HCT116 (cell line): ENCODE data around the gene IL21R. TPM values are rescaled to one million over a fixed set of nuclear protein-coding genes. Genes with fewer than 3 reads are reported as not detected.

Experiments
- ATAC-seq: fragments of 200-7000 bp; cut with Tn5 transposase; 2 replicates; pipeline ENCODE4 v1.9.1; 2020; ENCODE audit warnings: mild to moderate bottlenecking, moderate library complexity
- BruUV-seq: library from RNA; stranded (reverse); fragments of 400-500 nt; replicated peaks from 2 replicates; lab custom pipeline; 2021; lab: Mats Ljungman, UMichigan
- CTCF ChIA-PET: fragments of 300-600 bp; sonication (Branson Sonifier 250); formaldehyde crosslinking; loops from one replicate; lab custom pipeline; 2021; ENCODE audit warnings: antibody characterized with exemption; lab: Charles Lee
- POLR2A ChIA-PET: fragments of 300-600, 350-600 bp; sonication (Branson Sonifier 250); formaldehyde crosslinking; loops from one replicate; lab custom pipeline; 2021; ENCODE audit warnings: antibody characterized with exemption; lab: Charles Lee
- RAD21 ChIA-PET, 2 experiments: fragments of 300-600 bp; sonication (Branson Sonifier 250); formaldehyde crosslinking; loops; one replicate each; lab custom pipeline; 2023; ENCODE audit warnings: low total read pairs in 2 of 2; ENCODE audit not compliant: uncharacterized antibody in 2 of 2, unreplicated experiment in 2 of 2, low non-redundant PET in 1 of 2; lab: Charles Lee
- DNase-seq: peaks from one replicate; pipeline ENCODE4 v3.0.0-alpha.2; 2010; ENCODE audit warnings: low read depth, low spot score
- H2AFZ ChIP-seq: fragments of 200-600 bp; shearing (Covaris generic), sonication (generic); 2 replicates; pipeline ENCODE4 v1.6.1; 2017; ENCODE audit warnings: low read depth, mixed run types, mixed read lengths, antibody characterized with exemption, low read length; ENCODE audit not compliant: poor library complexity, severe bottlenecking
- H3K27ac ChIP-seq: 2 replicates; pipeline ENCODE4 v1.5.1; 2012; ENCODE audit warnings: low read depth, low read length
- H3K27me3 ChIP-seq: fragments of 200-600 bp; sonication (generic); 2 replicates; pipeline ENCODE4 v1.6.1; 2016; ENCODE audit warnings: mixed run types, low read length, mixed read lengths; ENCODE audit not compliant: insufficient read depth
- H3K36me3 ChIP-seq, 2 experiments: fragments of 200-500 bp in 1 of 2; fragments of 200-600 bp in 1 of 2; sonication (Bioruptor generic) in 1 of 2; sonication (generic) in 1 of 2; 2 replicates each; pipeline versions ENCODE4 v1.5.1 to v1.6.1; 2014 to 2016; ENCODE audit warnings: low read length in 2 of 2, inconsistent platforms in 1 of 2, mixed read lengths in 1 of 2, mixed run types in 1 of 2; ENCODE audit not compliant: insufficient read depth in 2 of 2, control insufficient read depth in 1 of 2
- H3K4me1 ChIP-seq, 2 experiments: fragments of 200-600 bp in 1 of 2; sonication (generic) in 1 of 2; 2 replicates each; pipeline versions ENCODE4 v1.5.1 to v1.6.1; 2012 to 2017; ENCODE audit warnings: low read length in 2 of 2, inconsistent platforms in 1 of 2, mild to moderate bottlenecking in 1 of 2, mixed read lengths in 1 of 2, mixed run types in 1 of 2, moderate library complexity in 1 of 2; ENCODE audit not compliant: insufficient read depth in 2 of 2, control insufficient read depth in 1 of 2
- H3K4me2 ChIP-seq: fragments of 200-600 bp; sonication (generic); 2 replicates; pipeline ENCODE4 v1.6.1; 2017; ENCODE audit warnings: mixed run types, low read length, mixed read lengths
- H3K4me3 ChIP-seq, 2 experiments: fragments of 200-600 bp in 1 of 2; sonication (generic) in 1 of 2; replicated peaks in 1 of 2; 2 replicates each; pipeline ENCODE4 v1.5.1; 2011 to 2016; ENCODE audit warnings: low read length in 2 of 2, control low read depth in 1 of 2, low read depth in 1 of 2, mild to moderate bottlenecking in 1 of 2, mixed read lengths in 1 of 2, mixed run types in 1 of 2
- H3K79me2 ChIP-seq: fragments of 200-600 bp; sonication (generic); 2 replicates; pipeline ENCODE4 v1.6.1; 2017; ENCODE audit warnings: mild to moderate bottlenecking, mixed run types, low read length, moderate library complexity, mixed read lengths; ENCODE audit not compliant: insufficient read depth
- H3K9ac ChIP-seq: fragments of 200-600 bp; sonication (generic); 2 replicates; pipeline ENCODE4 v1.6.1; 2016; ENCODE audit warnings: low read length, mixed read lengths
- H3K9me2 ChIP-seq: fragments of 200-600 bp; sonication (generic), shearing (Covaris generic); 2 replicates; pipeline ENCODE4 v1.6.1; 2017; ENCODE audit warnings: mixed run types, mild to moderate bottlenecking, moderate library complexity; ENCODE audit not compliant: insufficient read depth
- H3K9me3 ChIP-seq, 2 experiments: fragments of 200-500 bp in 1 of 2; fragments of 200-600 bp in 1 of 2; sonication (Bioruptor generic) in 1 of 2; sonication (generic) in 1 of 2; 2 replicates each; pipeline ENCODE4 v1.6.1; 2014 to 2017; ENCODE audit warnings: low read length in 2 of 2, mixed read lengths in 2 of 2, inconsistent platforms in 1 of 2, low read depth in 1 of 2, mild to moderate bottlenecking in 1 of 2, mixed run types in 1 of 2, moderate library complexity in 1 of 2; ENCODE audit not compliant: control insufficient read depth in 1 of 2, insufficient read depth in 1 of 2
- H4K20me1 ChIP-seq: fragments of 200-600 bp; sonication (generic), shearing (Covaris generic); 2 replicates; pipeline ENCODE4 v1.6.1; 2017; ENCODE audit warnings: mixed run types, mild to moderate bottlenecking, moderate library complexity; ENCODE audit not compliant: insufficient read depth
- CBX3 ChIP-seq: IDR thresholded peaks from 2 replicates; pipeline ENCODE4 v1.6.1; 2012; ENCODE audit warnings: low read depth
- ELF1 ChIP-seq: IDR thresholded peaks from 2 replicates; pipeline ENCODE4 v1.6.1; 2012; ENCODE audit warnings: low read depth, borderline replicate concordance
- EZH2 ChIP-seq: fragments of 200-600 bp; sonication (generic); IDR thresholded peaks from 2 replicates; pipeline ENCODE4 v1.6.1; 2017; ENCODE audit warnings: antibody characterized with exemption, mixed run types
- EZH2phosphoT487 ChIP-seq: fragments of 200-600 bp; IDR thresholded peaks from 2 replicates; pipeline ENCODE4 v1.6.1; 2018; ENCODE audit warnings: antibody characterized with exemption, borderline replicate concordance
- MAX ChIP-seq: IDR thresholded peaks from 2 replicates; pipeline ENCODE4 v1.6.1; 2012
- POLR2AphosphoS5 ChIP-seq: IDR thresholded peaks from 2 replicates; pipeline ENCODE4 v1.6.1; 2011; ENCODE audit warnings: mild to moderate bottlenecking, low read depth, low read length, moderate library complexity
- ZBTB33 ChIP-seq: IDR thresholded peaks from 2 replicates; pipeline ENCODE4 v1.6.1; 2011; ENCODE audit warnings: mild to moderate bottlenecking, low read length, moderate library complexity; ENCODE audit not compliant: insufficient replicate concordance; ENCODE audit errors: extremely low read depth
- ZFX ChIP-seq: fragments of 450-650 bp; IDR thresholded peaks from 2 replicates; pipeline ENCODE4 v1.6.1; 2017
- ZNF274 ChIP-seq: fragments of 200-500 bp; sonication (Bioruptor generic); IDR thresholded peaks from 2 replicates; pipeline ENCODE4 v1.6.1; 2014; ENCODE audit warnings: mild to moderate bottlenecking, low read depth, low read length, inconsistent platforms
- intact Hi-C: fragments of 100-400 bp; cut with micrococcal nuclease; formaldehyde crosslinking; loops from 2 replicates; pipeline ENCODE4 v1.10.0; 2022
- total RNA-seq: library from RNA; stranded (reverse); gene quantifications from one replicate; pipeline ENCODE4 v1.2.1, GENCODE V29; 2021; ENCODE audit not compliant: unreplicated experiment
- TF ChIP-seq, protein P1 (sequence below): IDR thresholded peaks from 2 replicates; pipeline ENCODE4 v1.6.1; 2012

IL21R gene
- total RNA-seq, 1 experiment from 2014 or later, result 1.2 TPM

DNA sequence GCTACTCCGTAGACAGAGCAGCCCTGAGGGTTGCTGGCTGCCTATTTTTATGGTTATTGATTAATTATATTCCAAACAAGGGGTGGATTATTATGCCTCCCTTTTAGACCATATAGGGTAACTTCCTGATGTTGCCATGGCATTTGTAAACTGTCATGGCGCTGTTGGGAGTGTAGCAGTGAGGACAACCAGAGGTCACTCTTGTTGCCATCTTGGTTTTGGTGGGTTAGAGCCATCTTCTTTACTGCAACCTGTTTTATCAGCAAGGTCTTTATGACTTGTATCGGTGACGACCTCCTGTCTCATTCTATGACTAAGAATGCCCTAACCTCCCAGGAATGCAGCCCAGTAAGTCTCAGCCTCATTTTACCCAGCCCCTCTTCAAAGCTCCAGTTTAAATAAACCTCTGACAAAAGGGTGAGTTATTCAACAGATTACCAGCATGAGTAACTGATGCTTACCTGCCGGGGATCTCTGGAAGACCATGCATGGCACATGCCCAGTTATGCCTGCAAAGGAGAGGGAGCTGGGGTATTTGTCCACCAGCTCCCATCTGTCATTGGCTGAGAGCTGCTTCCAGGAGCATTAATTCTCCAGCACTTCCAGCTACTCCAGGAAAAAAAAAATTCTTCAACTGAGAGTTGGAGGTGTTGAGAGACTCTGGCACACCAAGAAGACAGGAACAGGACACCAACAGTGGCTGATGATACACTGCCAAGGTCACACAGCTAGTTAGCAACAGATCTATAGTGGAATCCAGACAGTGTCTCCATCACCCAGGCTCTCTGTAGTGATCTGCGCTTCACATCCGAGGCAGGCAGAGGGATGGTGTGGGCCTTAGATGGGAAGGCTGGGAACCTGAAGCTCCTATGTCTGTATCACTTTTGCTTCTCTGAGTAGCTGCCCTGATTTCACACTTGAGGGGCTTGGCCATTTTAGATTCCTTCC, 36.6 kb upstream of the IL21R start (continued):
- TF ChIP-seq EZH2phosphoT487, result no peak
- no peak for TF ChIP-seq ZBTB33

GRCh38 chr16:27366687-27367460, 35.1 kb upstream of the IL21R start:
- no TSS peak for BruUV-seq
- Histone ChIP-seq H2AFZ (no peak overlapping the region), H3K27ac (no peak overlapping the region), H3K4me3 (no peak overlapping the region), H3K79me2 (no peaks in the 10 kb centered on the region), H3K4me2 (no peak overlapping the region), H4K20me1 (no peaks in the 10 kb centered on the region), H3K9me3 (no peaks in the 10 kb centered on the region), H3K9me2 (no peaks in the 10 kb centered on the region), H3K27me3 (no peaks in the 10 kb centered on the region), H3K9ac (no peak overlapping the region), H3K36me3 (0 out of 4 replicates have a peak, but pooled peaks cover 0 to 5% of the 10 kb centered on the region in 2 experiments), H3K4me1 (peaks cover 2 to 37% of the 10 kb centered on the region in 2 experiments; a peak in 3 of 4 replicates)
- TF ChIP-seq CBX3, result no peak
- TF ChIP-seq, protein P1, sequence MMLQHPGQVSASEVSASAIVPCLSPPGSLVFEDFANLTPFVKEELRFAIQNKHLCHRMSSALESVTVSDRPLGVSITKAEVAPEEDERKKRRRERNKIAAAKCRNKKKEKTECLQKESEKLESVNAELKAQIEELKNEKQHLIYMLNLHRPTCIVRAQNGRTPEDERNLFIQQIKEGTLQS, result no peak
- no peak for TF ChIP-seq ZFX
- TF ChIP-seq EZH2phosphoT487, result no peak
- TF ChIP-seq ELF1, result no peak
- no peak for TF ChIP-seq ZBTB33
- no peak for TF ChIP-seq POLR2AphosphoS5
- TF ChIP-seq EZH2, result no peak
- TF ChIP-seq ZNF274, result no peak
- TF ChIP-seq MAX, result no peak
- ChIA-PET POLR2A (interaction anchor here (2.1 kb wide), 1 partner anchor 9 kb away, joined by 7 read pairs; no protein-coding TSS in a partner anchor), RAD21 (interaction anchor here (0.9 to 2.0 kb wide), 6 partner anchors 93 to 187 kb away, joined by 3 to 13 read pairs (median 8); no protein-coding TSS in a partner anchor), CTCF (interaction anchor here (1.0 to 4.4 kb wide), 15 partner anchors 8 to 257 kb away, joined by 3 to 69 read pairs (median 5); partner anchors contain the start of gene KDM8)
- intact Hi-C loops, result loop anchor here (5.0 kb wide), 1 partner anchor 1530 kb away; no protein-coding TSS in a partner anchor
- DNase-seq (no peak), ATAC-seq (no peak)
